Lower leg skin (tissue), 3 donors: ENCODE results near the gene GPR32.

Source experiments
- POLR2A ChIP-seq, 2 donors: fragments of 450-650 bp; IDR thresholded peaks; one replicate each; pipeline ENCODE4 v1.6.1; 2016 to 2017; ENCODE audit warnings: antibody characterized with exemption in 2 of 2, mild to moderate bottlenecking in 1 of 2, moderate library complexity in 1 of 2
- TF ChIP-seq, protein P1 (sequence below), 3 donors: fragments of 450-650 bp; IDR thresholded peaks; one replicate each; pipeline ENCODE4 v1.5.1; 2016; ENCODE audit warnings: antibody characterized with exemption in 3 of 3, mild to moderate bottlenecking in 3 of 3, moderate library complexity in 2 of 3

DNA sequence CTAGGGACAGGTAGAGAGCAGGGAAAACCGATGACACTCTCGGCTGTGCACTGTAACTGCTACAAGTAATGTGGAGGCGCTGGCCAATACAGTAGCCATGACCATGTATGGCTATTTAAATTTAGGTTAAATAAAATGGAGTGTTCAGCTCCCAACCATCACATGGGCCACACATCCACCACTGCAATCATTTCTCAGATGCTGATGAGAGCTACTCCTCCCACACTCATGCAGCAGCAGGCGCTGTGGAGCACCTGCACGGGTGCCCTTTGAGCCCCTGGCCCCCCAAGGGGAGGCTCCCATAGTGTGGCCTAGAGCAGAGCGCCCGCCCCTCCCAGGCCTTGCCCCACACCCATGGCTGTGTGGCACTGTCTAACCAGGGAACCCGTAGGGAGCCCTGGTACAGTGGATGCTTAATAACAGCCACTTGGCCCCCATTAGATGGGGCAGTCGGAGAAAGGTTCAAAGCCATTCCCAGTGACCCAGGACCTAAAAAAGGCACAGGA, 25.9 kb downstream of the GPR32 start:
- no peak for TF ChIP-seq POLR2A (IDR thresholded peaks at IDR 0.05)
- TF ChIP-seq, protein P1, sequence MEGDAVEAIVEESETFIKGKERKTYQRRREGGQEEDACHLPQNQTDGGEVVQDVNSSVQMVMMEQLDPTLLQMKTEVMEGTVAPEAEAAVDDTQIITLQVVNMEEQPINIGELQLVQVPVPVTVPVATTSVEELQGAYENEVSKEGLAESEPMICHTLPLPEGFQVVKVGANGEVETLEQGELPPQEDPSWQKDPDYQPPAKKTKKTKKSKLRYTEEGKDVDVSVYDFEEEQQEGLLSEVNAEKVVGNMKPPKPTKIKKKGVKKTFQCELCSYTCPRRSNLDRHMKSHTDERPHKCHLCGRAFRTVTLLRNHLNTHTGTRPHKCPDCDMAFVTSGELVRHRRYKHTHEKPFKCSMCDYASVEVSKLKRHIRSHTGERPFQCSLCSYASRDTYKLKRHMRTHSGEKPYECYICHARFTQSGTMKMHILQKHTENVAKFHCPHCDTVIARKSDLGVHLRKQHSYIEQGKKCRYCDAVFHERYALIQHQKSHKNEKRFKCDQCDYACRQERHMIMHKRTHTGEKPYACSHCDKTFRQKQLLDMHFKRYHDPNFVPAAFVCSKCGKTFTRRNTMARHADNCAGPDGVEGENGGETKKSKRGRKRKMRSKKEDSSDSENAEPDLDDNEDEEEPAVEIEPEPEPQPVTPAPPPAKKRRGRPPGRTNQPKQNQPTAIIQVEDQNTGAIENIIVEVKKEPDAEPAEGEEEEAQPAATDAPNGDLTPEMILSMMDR (IDR thresholded peaks at IDR 0.05) = no peak
